GM21390 (cell line): ENCODE results near the gene TMEM145.

Source experiments
- ATAC-seq: cut with Tn5 transposase; IDR thresholded peaks from one replicate; pipeline ENCODE4 v1.9.1; 2021; ENCODE audit not compliant: unreplicated experiment

Gene TMEM145

GRCh38 chr19:42357290-42357689, 44.2 kb downstream of the TMEM145 start:
- no peak for ATAC-seq

- no peak for ATAC-seq
Observed at GRCh38 chr19:42360787-42361544, 47.9 kb downstream of the TMEM145 start.

GRCh38 chr19:42361545-42361910, 48.4 kb downstream of the TMEM145 start:
- ATAC-seq = no peak

- no peak for ATAC-seq
Observed at GRCh38 chr19:42362342-42362741, 49.2 kb downstream of the TMEM145 start.

- ATAC-seq = no peak
Observed at GRCh38 chr19:42362891-42363440, 49.9 kb downstream of the TMEM145 start.

GRCh38 chr19:42363614-42364346, 50.7 kb downstream of the TMEM145 start:
- ATAC-seq = no peak

- no peak for ATAC-seq
Observed at GRCh38 chr19:42366673-42367072, 53.6 kb downstream of the TMEM145 start.

GRCh38 chr19:42367929-42368328, 54.8 kb downstream of the TMEM145 start:
- no peak for ATAC-seq

- ATAC-seq = no peak
Observed at GRCh38 chr19:42368360-42368759, 55.3 kb downstream of the TMEM145 start.

GRCh38 chr19:42368765-42369164, 55.7 kb downstream of the TMEM145 start:
- ATAC-seq = no peak

GRCh38 chr19:42369433-42370067, 56.4 kb downstream of the TMEM145 start:
- ATAC-seq = no peak

- ATAC-seq = no peak
Observed at GRCh38 chr19:42370068-42370520, 57.0 kb downstream of the TMEM145 start.

- no peak for ATAC-seq
Observed at GRCh38 chr19:42370626-42371175, 57.6 kb downstream of the TMEM145 start.
